ENCODE data around the gene STAG3.
"Not testable (repeated sequence)": the region's sequence is repeated elsewhere in the genome, so short reads cannot be mapped to it uniquely, and the experiment has no call there.

STAG3 gene

DNA sequence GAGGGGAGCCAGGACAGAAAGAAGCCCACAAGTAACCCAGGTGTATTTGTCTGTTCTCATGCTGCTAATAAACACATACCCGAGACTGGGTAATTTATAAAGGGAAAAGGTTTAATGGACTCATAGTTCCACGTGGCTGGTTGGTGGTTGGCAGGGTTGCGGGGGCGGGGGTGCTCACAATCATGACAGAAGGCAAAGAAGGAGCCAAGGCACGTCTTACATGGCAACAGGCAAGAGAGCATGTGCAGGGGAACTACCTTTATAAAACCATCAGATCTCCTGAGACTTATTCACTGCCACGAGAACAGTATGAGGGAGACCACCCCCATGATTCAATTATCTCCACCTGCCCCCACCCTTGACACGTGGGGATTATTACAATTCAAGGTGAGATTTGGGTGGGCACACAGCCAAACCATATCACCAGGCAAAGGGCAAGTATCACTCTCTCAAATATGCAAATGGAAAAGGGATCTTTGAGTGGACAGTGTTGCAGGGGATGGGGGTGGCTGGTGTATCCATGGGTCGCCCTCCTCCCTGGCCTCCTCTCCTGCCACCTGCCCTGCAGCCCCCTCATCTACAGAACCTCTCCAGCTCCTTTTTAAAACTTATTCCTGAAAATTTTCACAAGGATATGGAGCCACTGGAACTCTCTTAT lies 57.1 kb downstream of the STAG3 start:
- not testable (repeated sequence) for H3K4me3 ChIP-seq (ENCODE audit: low read length in 2 of 2); H4K91ac ChIP-seq (ENCODE audit: low read depth, low read length, poor library complexity); H2BK5ac ChIP-seq (ENCODE audit: low read length); H4K8ac ChIP-seq (ENCODE audit: low read depth, low read length); H3K4ac ChIP-seq (ENCODE audit: low read length); H3K27me3 ChIP-seq (ENCODE audit: control insufficient read depth in 3 of 3, insufficient read depth in 3 of 3, low read depth in 1 of 3, low read length in 3 of 3); H2BK120ac ChIP-seq (ENCODE audit: low read depth, low read length); H2AK5ac ChIP-seq (ENCODE audit: low read depth, low read length); H2BK15ac ChIP-seq (ENCODE audit: low read length); H3K14ac ChIP-seq (ENCODE audit: low read length); H3K9ac ChIP-seq (ENCODE audit: low read depth, low read length, poor library complexity); H3K4me1 ChIP-seq (ENCODE audit: control insufficient read depth in 2 of 2, insufficient read depth in 1 of 2, low read depth in 1 of 2, low read length in 2 of 2); H3K27ac ChIP-seq (replicated peaks; ENCODE audit: low read length); H3K79me1 ChIP-seq (ENCODE audit: low read depth, low read length); H3K9me3 ChIP-seq (replicated peaks in 1 of 2; ENCODE audit: control insufficient read depth in 2 of 2, insufficient read depth in 1 of 2, low read depth in 1 of 2, low read length in 2 of 2); DNase-seq (ENCODE audit: low spot score); H2BK12ac ChIP-seq (ENCODE audit: low read length); H2AFZ ChIP-seq (ENCODE audit: low read length); H3K18ac ChIP-seq (ENCODE audit: low read length); H3K4me2 ChIP-seq (ENCODE audit: insufficient read depth, low read length, poor library complexity, severe bottlenecking); H3K36me3 ChIP-seq (replicated peaks in 1 of 2; ENCODE audit: control insufficient read depth in 2 of 2, insufficient read depth in 2 of 2, low read length in 2 of 2); H3K23ac ChIP-seq (ENCODE audit: low read depth, low read length, poor library complexity)
- WGBS, 2 donors (ENCODE audit: extremely low coverage in 2 of 2, insufficient read length in 2 of 2, insufficient replicate concordance in 1 of 2): no CpG with 5 or more reads among the region's 8 CpGs

- not testable (repeated sequence) for H4K91ac ChIP-seq (ENCODE audit: low read depth, low read length, poor library complexity); H3K79me1 ChIP-seq (ENCODE audit: low read depth, low read length); H2AFZ ChIP-seq (ENCODE audit: low read length); H3K23ac ChIP-seq (ENCODE audit: low read depth, low read length, poor library complexity); H2BK12ac ChIP-seq (ENCODE audit: low read length); H3K9me3 ChIP-seq (replicated peaks in 1 of 2; ENCODE audit: control insufficient read depth in 2 of 2, insufficient read depth in 1 of 2, low read depth in 1 of 2, low read length in 2 of 2); H2BK5ac ChIP-seq (ENCODE audit: low read length); H3K27ac ChIP-seq (replicated peaks; ENCODE audit: low read length); H3K27me3 ChIP-seq (ENCODE audit: control insufficient read depth in 3 of 3, insufficient read depth in 3 of 3, low read depth in 1 of 3, low read length in 3 of 3); DNase-seq (ENCODE audit: low spot score); H3K14ac ChIP-seq (ENCODE audit: low read length); H3K36me3 ChIP-seq (replicated peaks in 1 of 2; ENCODE audit: control insufficient read depth in 2 of 2, insufficient read depth in 2 of 2, low read length in 2 of 2); H3K4ac ChIP-seq (ENCODE audit: low read length); H3K9ac ChIP-seq (ENCODE audit: low read depth, low read length, poor library complexity); H3K4me3 ChIP-seq (ENCODE audit: low read length in 2 of 2); H4K8ac ChIP-seq (ENCODE audit: low read depth, low read length); H3K18ac ChIP-seq (ENCODE audit: low read length); H2AK5ac ChIP-seq (ENCODE audit: low read depth, low read length); H2BK15ac ChIP-seq (ENCODE audit: low read length); H2BK120ac ChIP-seq (ENCODE audit: low read depth, low read length); H3K4me1 ChIP-seq (ENCODE audit: control insufficient read depth in 2 of 2, insufficient read depth in 1 of 2, low read depth in 1 of 2, low read length in 2 of 2); H3K4me2 ChIP-seq (ENCODE audit: insufficient read depth, low read length, poor library complexity, severe bottlenecking)
- no CpG with 5 or more reads among the region's 7 CpGs for WGBS, 2 donors (ENCODE audit: extremely low coverage in 2 of 2, insufficient read length in 2 of 2, insufficient replicate concordance in 1 of 2)
These were observed 62.3 kb downstream of the STAG3 start for GRCh38 chr7:100239975-100240374.

- WGBS, 2 donors (ENCODE audit: extremely low coverage in 2 of 2, insufficient read length in 2 of 2, insufficient replicate concordance in 1 of 2): no CpG with 5 or more reads among the region's 12 CpGs
- DNase-seq (ENCODE audit: low spot score); H2BK120ac ChIP-seq (ENCODE audit: low read depth, low read length): not testable (repeated sequence)
These were observed 65.7 kb downstream of the STAG3 start for GRCh38 chr7:100243385-100243784.

GRCh38 chr7:100244988-100245605 lies 67.4 kb downstream of the STAG3 start:
- not testable (repeated sequence) for H3K14ac ChIP-seq (ENCODE audit: low read length); H3K9ac ChIP-seq (ENCODE audit: low read depth, low read length, poor library complexity); H2AK5ac ChIP-seq (ENCODE audit: low read depth, low read length); H3K27ac ChIP-seq (replicated peaks; ENCODE audit: low read length); H4K8ac ChIP-seq (ENCODE audit: low read depth, low read length); H3K36me3 ChIP-seq (replicated peaks in 1 of 2; ENCODE audit: control insufficient read depth in 2 of 2, insufficient read depth in 2 of 2, low read length in 2 of 2); H3K4me3 ChIP-seq (ENCODE audit: low read length in 2 of 2); H3K4me1 ChIP-seq (ENCODE audit: control insufficient read depth in 2 of 2, insufficient read depth in 1 of 2, low read depth in 1 of 2, low read length in 2 of 2); H3K27me3 ChIP-seq (ENCODE audit: control insufficient read depth in 3 of 3, insufficient read depth in 3 of 3, low read depth in 1 of 3, low read length in 3 of 3); H3K79me1 ChIP-seq (ENCODE audit: low read depth, low read length); DNase-seq (ENCODE audit: low spot score); H4K91ac ChIP-seq (ENCODE audit: low read depth, low read length, poor library complexity); H3K9me3 ChIP-seq (replicated peaks in 1 of 2; ENCODE audit: control insufficient read depth in 2 of 2, insufficient read depth in 1 of 2, low read depth in 1 of 2, low read length in 2 of 2); H3K23ac ChIP-seq (ENCODE audit: low read depth, low read length, poor library complexity); H3K4ac ChIP-seq (ENCODE audit: low read length); H2AFZ ChIP-seq (ENCODE audit: low read length); H2BK120ac ChIP-seq (ENCODE audit: low read depth, low read length); H3K18ac ChIP-seq (ENCODE audit: low read length); H2BK15ac ChIP-seq (ENCODE audit: low read length); H2BK12ac ChIP-seq (ENCODE audit: low read length); H3K4me2 ChIP-seq (ENCODE audit: insufficient read depth, low read length, poor library complexity, severe bottlenecking); H2BK5ac ChIP-seq (ENCODE audit: low read length)
- no CpG with 5 or more reads among the region's 9 CpGs for WGBS, 2 donors (ENCODE audit: extremely low coverage in 2 of 2, insufficient read length in 2 of 2, insufficient replicate concordance in 1 of 2)

More at GRCh38 chr7:100243385-100243784, 65.7 kb downstream of the STAG3 start:
- H3K27me3 ChIP-seq (ENCODE audit: control insufficient read depth in 3 of 3, insufficient read depth in 3 of 3, low read depth in 1 of 3, low read length in 3 of 3); H2BK5ac ChIP-seq (ENCODE audit: low read length); H3K4ac ChIP-seq (ENCODE audit: low read length); H3K36me3 ChIP-seq (replicated peaks in 1 of 2; ENCODE audit: control insufficient read depth in 2 of 2, insufficient read depth in 2 of 2, low read length in 2 of 2); H3K9ac ChIP-seq (ENCODE audit: low read depth, low read length, poor library complexity); H2BK12ac ChIP-seq (ENCODE audit: low read length); H2AFZ ChIP-seq (ENCODE audit: low read length); H3K27ac ChIP-seq (replicated peaks; ENCODE audit: low read length); H4K8ac ChIP-seq (ENCODE audit: low read depth, low read length); H3K9me3 ChIP-seq (replicated peaks in 1 of 2; ENCODE audit: control insufficient read depth in 2 of 2, insufficient read depth in 1 of 2, low read depth in 1 of 2, low read length in 2 of 2); H3K4me1 ChIP-seq (ENCODE audit: control insufficient read depth in 2 of 2, insufficient read depth in 1 of 2, low read depth in 1 of 2, low read length in 2 of 2); H3K4me2 ChIP-seq (ENCODE audit: insufficient read depth, low read length, poor library complexity, severe bottlenecking); H2BK15ac ChIP-seq (ENCODE audit: low read length); H2AK5ac ChIP-seq (ENCODE audit: low read depth, low read length); H3K18ac ChIP-seq (ENCODE audit: low read length); H3K14ac ChIP-seq (ENCODE audit: low read length); H4K91ac ChIP-seq (ENCODE audit: low read depth, low read length, poor library complexity): not testable (repeated sequence)
- Histone ChIP-seq H3K79me1 (ENCODE audit: low read depth, low read length) (peaks cover 11% of the 10 kb centered on the region), H3K4me3 (ENCODE audit: low read length in 2 of 2) (peak overlapping the region in 1 of 2 donors; percentile 47), H3K23ac (ENCODE audit: low read depth, low read length, poor library complexity) (peak overlapping the region; percentile 55)
